H1 (cell line): Measurements from ENCODE around the gene NPAS4. TPM values are rescaled to one million over a fixed set of nuclear protein-coding genes. Genes with fewer than 3 reads are reported as not detected.

ENCODE experiments used
- CTCF ChIA-PET: fragments of 300-600 bp; sonication (Branson Sonifier 250); formaldehyde crosslinking; loops from one replicate; lab custom pipeline; 2021; ENCODE audit not compliant: partially characterized antibody; lab: Charles Lee
- POLR2A ChIA-PET: fragments of 300-600 bp; sonication (Branson Sonifier 250); formaldehyde crosslinking; loops from one replicate; lab custom pipeline; 2021; ENCODE audit warnings: inconsistent platforms; ENCODE audit not compliant: partially characterized antibody; lab: Charles Lee
- DNase-seq, 2 experiments: peaks; one replicate each; pipeline versions ENCODE4 v3.0.0 to v3.0.0-alpha.2; 2010 to 2022; ENCODE audit warnings: low spot score in 2 of 2, low read depth in 1 of 2, mixed read lengths in 1 of 2
- FAIRE-seq: peaks from 2 replicates; lab custom pipeline; 2011; peaks lifted over from hg19 to GRCh38; lab: Jason Lieb, UNC
- H2AFZ ChIP-seq: 2 replicates; pipeline ENCODE4 v1.8.1; 2012; ENCODE audit warnings: low read length, inconsistent platforms
- H2AK5ac ChIP-seq: 2 replicates; pipeline ENCODE4 v1.6.1; 2013; ENCODE audit warnings: low read depth, low read length
- H2BK120ac ChIP-seq: replicated peaks from 2 replicates; pipeline ENCODE3; 2013; ENCODE audit warnings: low read depth, low read length, inconsistent platforms
- H2BK12ac ChIP-seq: 2 replicates; pipeline ENCODE4 v1.6.1; 2013; ENCODE audit warnings: low read depth, low read length
- H2BK15ac ChIP-seq: 2 replicates; pipeline ENCODE4 v1.6.1; 2013; ENCODE audit warnings: low read length
- H2BK20ac ChIP-seq: 2 replicates; pipeline ENCODE4 v1.6.1; 2013; ENCODE audit warnings: low read length
- H2BK5ac ChIP-seq: 2 replicates; pipeline ENCODE4 v1.6.1; 2013; ENCODE audit warnings: low read depth, low read length
- H3K14ac ChIP-seq: 2 replicates; pipeline ENCODE4 v1.6.1; 2013; ENCODE audit warnings: inconsistent platforms; ENCODE audit not compliant: insufficient read length
- H3K18ac ChIP-seq: 2 replicates; pipeline ENCODE4 v1.6.1; 2013; ENCODE audit warnings: low read length; ENCODE audit errors: extremely low read depth
- H3K23ac ChIP-seq: 2 replicates; pipeline ENCODE4 v1.6.1; 2013; ENCODE audit warnings: inconsistent platforms; ENCODE audit not compliant: insufficient read length
- H3K23me2 ChIP-seq: 2 replicates; pipeline ENCODE4 v1.6.1; 2013; ENCODE audit warnings: low read depth, low read length
- H3K27ac ChIP-seq: 2 replicates; pipeline ENCODE4 v1.6.1; 2011; ENCODE audit warnings: low read depth, low read length, inconsistent platforms
- H3K27me3 ChIP-seq, 4 experiments: replicated peaks in 1 of 4; 1 replicate in 1 of 4; 2 replicates in 3 of 4; pipeline versions ENCODE4 v1.6.1 to v1.8.1; 2011 to 2013; ENCODE audit warnings: low read length in 3 of 4, mild to moderate bottlenecking in 3 of 4, inconsistent platforms in 2 of 4, mixed read lengths in 2 of 4, moderate library complexity in 1 of 4; ENCODE audit not compliant: control insufficient read depth in 3 of 4, insufficient read depth in 3 of 4; ENCODE audit errors: extremely low read depth in 1 of 4
- H3K36me3 ChIP-seq, 4 experiments: 2 replicates each; pipeline versions ENCODE4 v1.6.1 to v1.8.1; 2011 to 2013; ENCODE audit warnings: mild to moderate bottlenecking in 4 of 4, low read length in 3 of 4, moderate library complexity in 2 of 4, control low read depth in 1 of 4, inconsistent platforms in 1 of 4; ENCODE audit not compliant: insufficient read depth in 4 of 4, control insufficient read depth in 2 of 4
- H3K4ac ChIP-seq: replicated peaks from 2 replicates; pipeline ENCODE3; 2013; ENCODE audit warnings: low read length, low read depth, mixed read lengths, inconsistent platforms; ENCODE audit not compliant: insufficient read length
- H3K4me1 ChIP-seq, 4 experiments: replicated peaks in 1 of 4; 1 replicate in 1 of 4; 2 replicates in 3 of 4; pipeline versions ENCODE4 v1.6.1 to v1.8.1; 2011 to 2013; ENCODE audit warnings: low read length in 3 of 4, inconsistent platforms in 2 of 4, mixed read lengths in 1 of 4; ENCODE audit not compliant: insufficient read depth in 4 of 4, control insufficient read depth in 3 of 4
- H3K4me2 ChIP-seq, 2 experiments: 2 replicates each; pipeline versions ENCODE4 v1.6.1 to v1.8.1; 2011 to 2013; ENCODE audit warnings: low read depth in 2 of 2, low read length in 2 of 2, control low read depth in 1 of 2, inconsistent platforms in 1 of 2, mild to moderate bottlenecking in 1 of 2; ENCODE audit not compliant: insufficient read depth in 1 of 2
- H3K4me3 ChIP-seq, 4 experiments: fragments of 200-600, 300-600 bp in 1 of 4; sonication (generic), shearing (Covaris generic), sonication (Bioruptor Twin) in 1 of 4; 2 replicates each; pipeline versions ENCODE4 v1.5.1 to v1.8.1; 2011 to 2016; ENCODE audit warnings: low read length in 4 of 4, low read depth in 3 of 4, control low read depth in 2 of 4, inconsistent platforms in 2 of 4, mild to moderate bottlenecking in 2 of 4, mixed read lengths in 1 of 4, moderate library complexity in 1 of 4; ENCODE audit not compliant: insufficient read depth in 2 of 4; ENCODE audit errors: extremely low read depth in 1 of 4
- H3K56ac ChIP-seq: replicated peaks from 2 replicates; pipeline ENCODE3; 2013; ENCODE audit warnings: low read depth, mild to moderate bottlenecking, mixed read lengths, low read length, inconsistent platforms; ENCODE audit not compliant: insufficient read length
- H3K79me1 ChIP-seq: 2 replicates; pipeline ENCODE4 v1.6.1; 2013; ENCODE audit warnings: low read depth, low read length, control low read depth
- H3K79me2 ChIP-seq, 2 experiments: 2 replicates each; pipeline versions ENCODE4 v1.6.1 to v1.8.1; 2012 to 2013; ENCODE audit warnings: low read length in 2 of 2, mild to moderate bottlenecking in 2 of 2, inconsistent platforms in 1 of 2; ENCODE audit not compliant: insufficient read depth in 2 of 2, control insufficient read depth in 1 of 2
- H3K9ac ChIP-seq, 4 experiments: replicated peaks in 1 of 4; 1 replicate in 1 of 4; 2 replicates in 3 of 4; pipeline versions ENCODE4 v1.6.1 to v1.8.1; 2011 to 2013; ENCODE audit warnings: low read depth in 3 of 4, low read length in 3 of 4, control low read depth in 2 of 4, mild to moderate bottlenecking in 2 of 4, moderate library complexity in 2 of 4, inconsistent platforms in 1 of 4; ENCODE audit errors: extremely low read depth in 1 of 4
- H3K9me3 ChIP-seq, 2 experiments: 2 replicates each; pipeline versions ENCODE4 v1.6.1 to v1.8.1; 2012 to 2013; ENCODE audit warnings: mild to moderate bottlenecking in 2 of 2, moderate library complexity in 2 of 2, control low read depth in 1 of 2, inconsistent platforms in 1 of 2, low read depth in 1 of 2, low read length in 1 of 2, mixed read lengths in 1 of 2; ENCODE audit not compliant: insufficient read depth in 2 of 2
- H4K20me1 ChIP-seq, 2 experiments: replicated peaks in 1 of 2; 2 replicates each; pipeline versions ENCODE3 to v1.8.1; 2011 to 2013; ENCODE audit warnings: inconsistent platforms in 2 of 2, low read length in 2 of 2, mild to moderate bottlenecking in 1 of 2; ENCODE audit not compliant: insufficient read depth in 2 of 2, control insufficient read depth in 1 of 2
- H4K5ac ChIP-seq: 2 replicates; pipeline ENCODE4 v1.6.1; 2013; ENCODE audit warnings: low read length, low read depth, mixed read lengths, inconsistent platforms; ENCODE audit not compliant: insufficient read length
- H4K8ac ChIP-seq: 2 replicates; pipeline ENCODE4 v1.8.0; 2013; ENCODE audit warnings: mild to moderate bottlenecking, moderate library complexity, low read length, inconsistent platforms; ENCODE audit not compliant: insufficient read depth; ENCODE audit errors: extremely low read depth
- H4K91ac ChIP-seq: replicated peaks from 2 replicates; pipeline ENCODE3; 2013; ENCODE audit warnings: low read length, mixed read lengths, inconsistent platforms; ENCODE audit not compliant: insufficient read length
- POLR2A ChIP-seq, 2 experiments: IDR thresholded peaks; 1 replicate in 1 of 2; 2 replicates in 1 of 2; pipeline ENCODE4 v1.6.1; 2011; ENCODE audit warnings: low read depth in 2 of 2, low read length in 2 of 2, mild to moderate bottlenecking in 2 of 2; ENCODE audit errors: control extremely low read depth in 1 of 2
- POLR2AphosphoS5 ChIP-seq: IDR thresholded peaks from 2 replicates; pipeline ENCODE4 v1.6.1; 2011; ENCODE audit warnings: low read depth, low read length
- RAD21 ChIP-seq, 2 experiments: IDR thresholded peaks in 1 of 2; conservative IDR thresholded peaks in 1 of 2; 2 replicates each; pipeline ENCODE4 v1.6.1; 2011; ENCODE audit warnings: low read depth in 2 of 2, low read length in 2 of 2, improper control_type of control experiment in 1 of 2, inconsistent platforms in 1 of 2, mild to moderate bottlenecking in 1 of 2, moderate library complexity in 1 of 2
- RBBP5 ChIP-seq: IDR thresholded peaks from 2 replicates; pipeline ENCODE4 v1.7.1; 2012; ENCODE audit warnings: low read depth, mild to moderate bottlenecking, inconsistent platforms, low read length, moderate library complexity, borderline replicate concordance
- TEAD4 ChIP-seq: IDR thresholded peaks from 2 replicates; pipeline ENCODE4 v1.6.1; 2012; ENCODE audit warnings: low read depth, low read length, inconsistent platforms, mixed read lengths
- WGBS, 2 experiments: shearing (Covaris generic) in 1 of 2; methylation state at CpG; one replicate each; pipeline versions ENCODE4 v1.1.6 to v1.1.7; 2013 to 2015; ENCODE audit warnings: low lambda C conversion rate in 2 of 2, mixed read lengths in 2 of 2, inconsistent platforms in 1 of 2, low coverage in 1 of 2, missing lambda C conversion rate in 1 of 2; ENCODE audit not compliant: insufficient replicate concordance in 2 of 2, insufficient coverage in 1 of 2, insufficient read length in 1 of 2; ENCODE audit errors: extremely low coverage in 1 of 2, missing lambda C conversion rate in 1 of 2; 5-methylcytosine and 5-hydroxymethylcytosine counted together
- polyA plus RNA-seq, 7 experiments: library from polyadenylated mRNA; depleted of rRNA in 3 of 7; stranded (reverse) in 5 of 7; unstranded in 2 of 7; fragments of >200 nt in 5 of 7; fragments of 200-250 nt in 2 of 7; gene quantifications; 1 replicate in 5 of 7; 2 replicates in 1 of 7; 4 replicates in 1 of 7; pipeline versions ENCODE4 v1.2.1 to v1.2.3, GENCODE V29; 2011 to 2013; ENCODE audit warnings: missing spikeins in 2 of 7, mixed read lengths in 2 of 7
- total RNA-seq: library from RNA; stranded (reverse); fragmentation: NEBNext Ultra II Directional; extraction: Animal tissue kit (Norgen Biotek cat#: 25700); gene quantifications from 2 replicates; pipeline ENCODE4 v1.2.1, GENCODE V29; 2021

The NPAS4 gene
- total and polyA plus RNA-seq, 2 of the 8 experiments (the other 6 are each of a cell fraction or from before 2014, with no cell fraction given) = 0.73 to 0.99 TPM

DNA sequence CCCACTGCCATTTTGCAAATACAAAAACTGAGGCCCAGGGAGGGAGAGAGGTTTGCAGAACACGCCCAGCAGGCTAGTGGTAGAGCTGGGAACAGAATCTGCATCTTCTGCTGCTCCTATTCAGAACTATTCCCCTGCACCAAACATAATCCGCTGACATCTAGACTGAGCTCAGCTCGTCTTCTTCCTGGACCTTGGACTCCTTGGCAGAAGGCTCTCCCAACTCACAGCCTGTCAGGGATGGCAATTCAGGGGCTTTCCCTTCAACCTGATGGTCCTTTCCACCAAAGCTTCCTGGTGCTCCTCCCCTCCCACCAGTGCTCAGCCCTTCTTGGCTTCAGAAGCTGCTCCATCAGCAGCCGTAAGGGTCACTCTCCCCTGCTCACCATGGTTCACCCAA lies 9.5 kb upstream of the NPAS4 start:
- no peak overlapping the region for H2BK12ac ChIP-seq
- H3K4me2 ChIP-seq = no peak overlapping the region
- no peak overlapping the region for H3K14ac ChIP-seq
- H3K27ac ChIP-seq = no peak overlapping the region
- ChIA-PET CTCF (interaction anchor here (0.7 to 9.7 kb wide), 12 partner anchors 9 to 267 kb away, joined by 3 to 202 read pairs (median 6); partner anchors contain the start of genes MRPL11, NPAS4 and PELI3), POLR2A (interaction anchor here (0.6 to 7.7 kb wide), 6 partner anchors 11 to 266 kb away, joined by 4 to 78 read pairs (median 5); partner anchors contain the start of genes MRPL11, NPAS4 and RBM4B)
- H2BK120ac ChIP-seq = no peak overlapping the region
- no peak overlapping the region for H3K4ac ChIP-seq
- no peak for DNase-seq
- no peak overlapping the region for H4K5ac ChIP-seq
- H2BK15ac ChIP-seq = no peak overlapping the region
- H3K23me2 ChIP-seq = peaks cover 2% of the 10 kb centered on the region; the same call in 1 of the 2 replicates
- no peak overlapping the region for H3K4me3 ChIP-seq
- FAIRE-seq = no peak
- 0 out of 2 replicates have a peak overlapping the region, but pooled peaks have one; percentile 37 for H2BK20ac ChIP-seq
- H3K18ac ChIP-seq = no peak overlapping the region
- H3K23ac ChIP-seq = no peak overlapping the region
- no peaks in the 10 kb centered on the region for H3K79me1 ChIP-seq
- H4K20me1 ChIP-seq = no peaks in the 10 kb centered on the region
- H3K56ac ChIP-seq = no peak overlapping the region
- no peaks in the 10 kb centered on the region for H3K9me3 ChIP-seq
- H3K9ac ChIP-seq = no peak overlapping the region
- no peak overlapping the region for H4K91ac ChIP-seq
- no peak overlapping the region for H2AK5ac ChIP-seq
- H3K79me2 ChIP-seq = no peaks in the 10 kb centered on the region
- H2BK5ac ChIP-seq = no peak overlapping the region
- H3K36me3 ChIP-seq = no peaks in the 10 kb centered on the region
- H3K4me1 ChIP-seq = peaks cover 7 to 30% (median 23%) of the 10 kb centered on the region in 4 experiments
- H2AFZ ChIP-seq = no peak overlapping the region
- peaks cover 0 to 5% (median 2%) of the 10 kb centered on the region in 4 experiments; a peak in 3 of 7 replicates for H3K27me3 ChIP-seq
- 68% methylated on average over 4 of the region's 4 CpGs; no CpG with 5 or more reads in 1 of the 2 experiments for WGBS, 2 experiments
- no peak overlapping the region for H4K8ac ChIP-seq
- TF ChIP-seq POLR2A (IDR thresholded peaks at IDR 0.05; ENCODE audit: control extremely low read depth in 1 of 2, low read depth in 2 of 2, low read length in 2 of 2) (no peak), RBBP5 (no peak), POLR2AphosphoS5 (no peak; the same call in 1 of the 2 replicates), TEAD4 (no peak), RAD21 (IDR thresholded peaks at IDR 0.05 in 1 of 2, conservative IDR thresholded peaks at IDR 0.05 in 1 of 2; ENCODE audit: low read depth in 2 of 2, low read length in 2 of 2) (no peak)
